ENCODE measurements around the gene ARHGAP40.

ARHGAP40 gene

GRCh38 chr20:38584099-38584763 lies 17.4 kb upstream of the ARHGAP40 start:
- no peak overlapping the region for H3K4me3 ChIP-seq (IDR thresholded peaks at IDR 0.05; ENCODE audit: insufficient read depth, low read depth, low read length)
- no peaks in the 10 kb centered on the region for H4K20me1 ChIP-seq (ENCODE audit: insufficient read depth)
- H3K4me2 ChIP-seq = no peak overlapping the region
- TF ChIP-seq CTCF (conservative IDR thresholded peaks at IDR 0.05; ENCODE audit: low read depth, low read length) = no peak
- H3K4me1 ChIP-seq (ENCODE audit: low read depth, poor library complexity, severe bottlenecking) = no peaks in the 10 kb centered on the region
- H3K36me3 ChIP-seq (ENCODE audit: insufficient read depth) = no peaks in the 10 kb centered on the region
- H3K79me2 ChIP-seq (ENCODE audit: insufficient read depth, low read depth) = no peaks in the 10 kb centered on the region
- H3K9ac ChIP-seq = no peak overlapping the region
- H3K27me3 ChIP-seq (ENCODE audit: insufficient read depth, low read depth) = no peaks in the 10 kb centered on the region
- no peak overlapping the region for H3K27ac ChIP-seq
- H2AFZ ChIP-seq (ENCODE audit: low read depth) = no peak overlapping the region

GRCh38 chr20:38585404-38586180 lies 16.0 kb upstream of the ARHGAP40 start:
- Histone ChIP-seq H3K9ac (no peak overlapping the region), H3K79me2 (ENCODE audit: insufficient read depth, low read depth) (no peaks in the 10 kb centered on the region), H3K27ac (no peak overlapping the region), H3K4me1 (ENCODE audit: low read depth, poor library complexity, severe bottlenecking) (no peaks in the 10 kb centered on the region), H3K4me2 (no peak overlapping the region), H3K4me3 (IDR thresholded peaks at IDR 0.05; ENCODE audit: insufficient read depth, low read depth, low read length) (no peak overlapping the region), H3K36me3 (ENCODE audit: insufficient read depth) (no peaks in the 10 kb centered on the region), H2AFZ (ENCODE audit: low read depth) (no peak overlapping the region), H4K20me1 (ENCODE audit: insufficient read depth) (no peaks in the 10 kb centered on the region), H3K27me3 (ENCODE audit: insufficient read depth, low read depth) (no peaks in the 10 kb centered on the region)
- no peak for TF ChIP-seq CTCF (conservative IDR thresholded peaks at IDR 0.05; ENCODE audit: low read depth, low read length)

- no peak for TF ChIP-seq CTCF (conservative IDR thresholded peaks at IDR 0.05; ENCODE audit: low read depth, low read length)
- Histone ChIP-seq H4K20me1 (ENCODE audit: insufficient read depth) (no peaks in the 10 kb centered on the region), H3K4me3 (IDR thresholded peaks at IDR 0.05; ENCODE audit: insufficient read depth, low read depth, low read length) (no peak overlapping the region), H3K27ac (no peak overlapping the region), H3K4me1 (ENCODE audit: low read depth, poor library complexity, severe bottlenecking) (no peaks in the 10 kb centered on the region), H2AFZ (ENCODE audit: low read depth) (no peak overlapping the region), H3K27me3 (ENCODE audit: insufficient read depth, low read depth) (no peaks in the 10 kb centered on the region), H3K4me2 (no peak overlapping the region), H3K36me3 (ENCODE audit: insufficient read depth) (no peaks in the 10 kb centered on the region), H3K9ac (no peak overlapping the region), H3K79me2 (ENCODE audit: insufficient read depth, low read depth) (no peaks in the 10 kb centered on the region)
These were observed 15.5 kb upstream of the ARHGAP40 start for GRCh38 chr20:38586181-38586525.

GRCh38 chr20:38588303-38588702 lies 13.3 kb upstream of the ARHGAP40 start:
- H3K4me2 ChIP-seq = no peak overlapping the region
- H3K36me3 ChIP-seq (ENCODE audit: insufficient read depth) = no peaks in the 10 kb centered on the region
- no peak overlapping the region for H2AFZ ChIP-seq (ENCODE audit: low read depth)
- no peaks in the 10 kb centered on the region for H4K20me1 ChIP-seq (ENCODE audit: insufficient read depth)
- H3K27ac ChIP-seq = no peak overlapping the region
- no peak for TF ChIP-seq CTCF (conservative IDR thresholded peaks at IDR 0.05; ENCODE audit: low read depth, low read length)
- no peak overlapping the region for H3K9ac ChIP-seq
- no peaks in the 10 kb centered on the region for H3K27me3 ChIP-seq (ENCODE audit: insufficient read depth, low read depth)
- H3K4me3 ChIP-seq (IDR thresholded peaks at IDR 0.05; ENCODE audit: insufficient read depth, low read depth, low read length) = no peak overlapping the region
- no peaks in the 10 kb centered on the region for H3K79me2 ChIP-seq (ENCODE audit: insufficient read depth, low read depth)
- no peaks in the 10 kb centered on the region for H3K4me1 ChIP-seq (ENCODE audit: low read depth, poor library complexity, severe bottlenecking)

Data from KMS-11 (cell line).